ENCODE data around the gene SCN11A. TPM values are rescaled to one million over a fixed set of nuclear protein-coding genes. Genes with fewer than 3 reads are reported as not detected.
A peak's percentile ranks its signal among the peaks of the same experiment; 100 is the strongest.

Gene SCN11A
- total RNA-seq, 1 donor = under 0.01 TPM

- peak in 1 of 3 donors; percentile 45 for DNase-seq (ENCODE audit: low read depth in 2 of 3, low spot score in 2 of 3)
Observed at GRCh38 chr3:39011191-39011736, 40.5 kb downstream of the SCN11A start.

- no peak for DNase-seq (ENCODE audit: low read depth in 2 of 3, low spot score in 2 of 3)
Observed at GRCh38 chr3:39005295-39005694, 46.4 kb downstream of the SCN11A start.

Small RNA genes within 50 kb of the gene (small RNA-seq; reads per million reads assigned to genes)
- not detected for gene RNU6-1227P

Other genes starting within 250 kb of the SCN11A start
- under 0.01 TPM for gene SCN10A, start 235.7 kb downstream of the SCN11A start, total RNA-seq
- 34.2 TPM for gene WDR48, start 72 bp upstream of the SCN11A start, total RNA-seq
- 56.0 TPM for gene GORASP1, start 55.7 kb upstream of the SCN11A start, total RNA-seq
- 5.1 TPM for gene TTC21A, start 55.7 kb upstream of the SCN11A start, total RNA-seq
- gene CSRNP1, start 101.6 kb upstream of the SCN11A start, total RNA-seq = 153 TPM
- gene XIRP1, start 140.7 kb upstream of the SCN11A start, total RNA-seq = under 0.01 TPM
- gene CX3CR1, start 228.1 kb upstream of the SCN11A start, total RNA-seq = 0.54 TPM